ENCODE results near the gene NME4.

DNA sequence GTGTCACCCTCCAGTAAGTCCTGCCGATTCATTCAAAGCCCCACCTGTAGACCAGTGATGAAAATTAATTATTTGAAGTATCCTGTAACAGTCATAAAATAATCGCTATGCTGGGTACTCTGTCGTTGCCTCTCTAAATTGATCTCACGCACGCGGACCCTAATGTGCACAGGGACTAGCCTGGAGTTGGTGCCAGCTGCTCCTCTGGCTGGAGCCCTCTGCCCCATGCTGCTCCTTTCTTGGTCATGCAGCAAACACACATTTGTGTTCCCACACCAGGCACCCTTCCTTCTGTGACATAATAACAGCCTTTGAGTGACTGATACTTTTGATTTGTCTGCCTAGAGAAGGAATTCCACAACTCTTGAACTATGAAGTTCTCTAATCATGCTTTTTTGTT lies 44.4 kb downstream of the NME4 start:
- no peak for TF ChIP-seq EP300 (IDR thresholded peaks at IDR 0.05)
- TF ChIP-seq, protein P1, sequence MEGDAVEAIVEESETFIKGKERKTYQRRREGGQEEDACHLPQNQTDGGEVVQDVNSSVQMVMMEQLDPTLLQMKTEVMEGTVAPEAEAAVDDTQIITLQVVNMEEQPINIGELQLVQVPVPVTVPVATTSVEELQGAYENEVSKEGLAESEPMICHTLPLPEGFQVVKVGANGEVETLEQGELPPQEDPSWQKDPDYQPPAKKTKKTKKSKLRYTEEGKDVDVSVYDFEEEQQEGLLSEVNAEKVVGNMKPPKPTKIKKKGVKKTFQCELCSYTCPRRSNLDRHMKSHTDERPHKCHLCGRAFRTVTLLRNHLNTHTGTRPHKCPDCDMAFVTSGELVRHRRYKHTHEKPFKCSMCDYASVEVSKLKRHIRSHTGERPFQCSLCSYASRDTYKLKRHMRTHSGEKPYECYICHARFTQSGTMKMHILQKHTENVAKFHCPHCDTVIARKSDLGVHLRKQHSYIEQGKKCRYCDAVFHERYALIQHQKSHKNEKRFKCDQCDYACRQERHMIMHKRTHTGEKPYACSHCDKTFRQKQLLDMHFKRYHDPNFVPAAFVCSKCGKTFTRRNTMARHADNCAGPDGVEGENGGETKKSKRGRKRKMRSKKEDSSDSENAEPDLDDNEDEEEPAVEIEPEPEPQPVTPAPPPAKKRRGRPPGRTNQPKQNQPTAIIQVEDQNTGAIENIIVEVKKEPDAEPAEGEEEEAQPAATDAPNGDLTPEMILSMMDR (IDR thresholded peaks at IDR 0.05): no peak

Data from suprapubic skin (tissue), 3 donors.